Stomach smooth muscle (tissue), 2 donors: ENCODE data around the gene IFNA17.
A peak's percentile ranks its signal among the peaks of the same experiment; 100 is the strongest.
"Not testable (repeated sequence)": the region's sequence is repeated elsewhere in the genome, so short reads cannot be mapped to it uniquely, and the experiment has no call there.

Source experiments
- H3K27ac ChIP-seq: one replicate; pipeline ENCODE4 v1.7.0; 2013; ENCODE audit warnings: mild to moderate bottlenecking, low read length, inconsistent platforms
- H3K27me3 ChIP-seq, 2 donors: one replicate each; pipeline ENCODE4 v1.7.0; 2013; ENCODE audit warnings: low read length in 2 of 2; ENCODE audit not compliant: insufficient read depth in 2 of 2, control insufficient read depth in 1 of 2
- H3K36me3 ChIP-seq, 2 donors: one replicate each; pipeline ENCODE4 v1.7.0; 2013; ENCODE audit warnings: low read length in 2 of 2; ENCODE audit not compliant: control insufficient read depth in 2 of 2, insufficient read depth in 2 of 2
- H3K4me1 ChIP-seq: one replicate; pipeline ENCODE4 v1.7.0; 2013; ENCODE audit warnings: low read length; ENCODE audit not compliant: control insufficient read depth, insufficient read depth
- H3K4me3 ChIP-seq, 2 donors: one replicate each; pipeline ENCODE4 v1.7.0; 2013; ENCODE audit warnings: low read length in 2 of 2
- H3K9ac ChIP-seq, 2 donors: one replicate each; pipeline ENCODE4 v1.7.0; 2013; ENCODE audit warnings: low read length in 2 of 2, mild to moderate bottlenecking in 1 of 2
- H3K9me3 ChIP-seq, 2 donors: one replicate each; pipeline ENCODE4 v1.7.0; 2013; ENCODE audit warnings: low read length in 2 of 2; ENCODE audit not compliant: control insufficient read depth in 2 of 2
- donor health status: healthy.
- donor health status: Pancreatic carcinoma.

The IFNA17 gene

GRCh38 chr9:21207043-21207442 lies 21.0 kb downstream of the IFNA17 start, which contains the start of gene IFNA10:
TSS of gene IFNA10 (minus strand) at chr9:21207143. CDS start at chr9:21207097, 46 bp downstream.
- H3K36me3 ChIP-seq, H3K27me3 ChIP-seq, H3K27ac ChIP-seq, H3K4me1 ChIP-seq, H3K9ac ChIP-seq, H3K9me3 ChIP-seq, H3K4me3 ChIP-seq: not testable (repeated sequence)

DNA sequence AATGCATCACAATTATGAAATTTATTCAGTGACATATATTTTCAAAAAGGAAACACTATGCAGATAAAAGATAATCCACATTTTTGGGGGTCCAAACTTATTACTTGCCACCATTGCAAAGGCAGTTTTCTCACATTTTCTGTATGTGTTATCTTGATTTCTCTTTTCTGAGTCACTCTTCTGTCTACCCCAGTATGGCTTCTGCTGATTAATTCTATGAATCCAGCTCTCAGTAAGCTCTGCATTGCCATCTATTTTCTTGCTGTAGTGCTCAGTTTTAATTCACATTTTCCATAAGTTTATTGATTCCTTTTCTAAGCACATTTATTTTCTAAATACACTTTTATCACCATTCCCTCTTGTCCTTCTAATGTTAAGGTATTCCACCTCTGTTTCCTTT lies 22.8 kb downstream of the IFNA17 start:
- Histone ChIP-seq H3K4me3 (no peak overlapping the region), H3K27me3 (no peaks in the 10 kb centered on the region), H3K4me1 (no peaks in the 10 kb centered on the region), H3K9ac (no peak overlapping the region), H3K36me3 (no peaks in the 10 kb centered on the region), H3K27ac (no peak overlapping the region), H3K9me3 (no peaks in the 10 kb centered on the region)

- H3K9ac ChIP-seq, H3K9me3 ChIP-seq: not testable (repeated sequence)
Measured at GRCh38 chr9:21202105-21202504, 25.9 kb downstream of the IFNA17 start, which contains the start of gene IFNA7. TSS of gene IFNA7 (minus strand) at chr9:21202205. CDS start at chr9:21202165, 40 bp downstream.

DNA sequence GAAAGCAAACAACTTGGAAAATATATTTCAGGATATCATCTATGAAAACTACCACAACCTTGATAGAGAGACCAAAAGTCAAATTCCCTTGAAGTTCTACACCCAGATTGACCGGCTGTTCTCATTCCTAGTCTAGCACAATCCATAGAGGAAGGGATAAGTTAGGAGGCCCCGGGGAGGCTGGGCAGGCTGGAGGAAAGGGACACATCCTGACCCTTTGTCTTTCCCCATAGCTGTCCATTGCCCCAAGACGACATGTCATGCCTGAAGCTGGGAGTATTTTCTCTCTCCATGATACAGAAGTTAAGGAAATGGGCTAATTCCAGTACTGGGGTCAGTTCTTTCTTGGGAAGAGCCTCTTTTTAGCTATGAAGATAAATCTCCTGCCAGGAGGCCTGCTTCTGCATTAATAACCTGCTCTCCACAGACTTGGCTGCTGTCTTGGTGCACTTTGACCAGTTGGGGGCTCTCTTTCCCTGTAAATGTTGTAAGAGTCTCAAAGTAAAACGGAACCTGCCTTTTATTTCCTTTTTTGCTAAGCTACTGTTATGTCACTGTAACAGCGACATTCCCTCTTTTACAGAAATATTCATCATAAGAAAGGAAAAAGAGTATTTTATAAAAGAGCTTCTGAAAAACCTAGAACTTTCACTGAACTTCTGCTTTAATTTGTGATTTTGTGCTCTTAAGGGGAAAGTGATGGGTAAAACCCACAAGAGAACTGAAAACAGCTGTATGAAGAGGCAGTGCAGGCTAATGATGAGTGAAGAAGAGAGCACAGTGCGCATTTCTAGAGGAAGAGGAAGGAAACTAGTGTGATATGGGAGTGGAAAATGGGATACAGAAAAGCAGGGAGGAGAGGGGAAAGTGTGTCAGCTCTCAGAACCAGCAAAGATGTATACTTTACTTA lies 32.9 kb downstream of the IFNA17 start:
- H3K4me3 ChIP-seq, result peak overlapping the region in 1 of 2 donors; percentile 15
- not testable (repeated sequence) for H3K36me3 ChIP-seq, H3K27me3 ChIP-seq, H3K4me1 ChIP-seq, H3K9ac ChIP-seq, H3K9me3 ChIP-seq, H3K27ac ChIP-seq

More at GRCh38 chr9:21202105-21202504, 25.9 kb downstream of the IFNA17 start, which contains the start of gene IFNA7:
- not testable (repeated sequence) for H3K4me1 ChIP-seq, H3K27me3 ChIP-seq, H3K4me3 ChIP-seq, H3K27ac ChIP-seq, H3K36me3 ChIP-seq

GRCh38 chr9:21187487-21187886 lies 40.5 kb downstream of the IFNA17 start, which contains the start of gene IFNA4:
TSS of gene IFNA4 (minus strand) at chr9:21187587. CDS start at chr9:21187531, 56 bp downstream.
- H3K27me3 ChIP-seq, H3K4me1 ChIP-seq, H3K9me3 ChIP-seq, H3K27ac ChIP-seq, H3K4me3 ChIP-seq, H3K9ac ChIP-seq, H3K36me3 ChIP-seq: not testable (repeated sequence)

DNA sequence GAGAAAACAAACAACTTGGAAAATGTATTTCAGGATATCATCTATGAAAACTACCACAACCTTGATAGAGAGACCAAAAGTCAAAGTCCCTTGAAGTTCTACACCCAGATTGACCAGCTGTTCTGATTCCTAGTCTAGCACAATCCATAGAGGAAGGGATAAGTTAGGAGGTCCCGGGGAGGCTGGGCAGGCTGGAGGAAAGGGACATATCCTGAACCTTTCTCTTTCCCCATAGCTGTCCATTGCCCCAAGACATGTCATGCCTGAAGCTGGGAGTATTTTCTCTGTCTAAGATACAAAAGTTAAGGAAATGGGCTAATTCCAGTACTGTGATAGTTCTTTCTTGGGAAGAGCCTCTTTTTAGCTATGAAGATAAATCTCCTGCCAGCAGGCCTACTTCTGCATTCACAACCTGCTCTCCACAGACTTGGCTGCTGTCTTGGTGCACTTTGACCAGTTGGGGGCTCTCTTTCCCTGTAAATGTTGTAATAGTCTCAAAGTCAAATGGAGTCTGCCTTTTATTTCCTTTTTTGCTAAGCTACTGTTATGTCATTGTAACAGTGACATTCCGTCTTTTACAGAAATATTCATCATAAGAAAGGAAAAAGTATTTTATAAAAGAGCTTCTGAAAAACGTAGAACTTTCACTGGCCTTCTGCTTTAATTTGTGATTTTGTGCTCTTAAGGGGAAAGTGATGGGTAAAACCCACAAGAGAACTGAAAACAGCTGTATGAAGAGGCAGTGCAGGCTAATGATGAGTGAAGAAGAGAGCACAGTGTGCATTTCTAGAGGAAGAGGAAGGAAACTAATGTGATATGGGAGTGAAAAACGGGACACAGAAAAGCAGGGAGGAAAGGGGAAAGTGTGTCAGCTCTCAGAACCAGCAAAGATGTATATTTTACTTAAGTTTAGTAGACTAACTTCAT lies 44.9 kb downstream of the IFNA17 start:
- H3K4me3 ChIP-seq, H3K36me3 ChIP-seq, H3K27ac ChIP-seq, H3K27me3 ChIP-seq, H3K9ac ChIP-seq, H3K9me3 ChIP-seq, H3K4me1 ChIP-seq: not testable (repeated sequence)
